ENCODE measurements around the gene FBH1.

- TF ChIP-seq, protein P1, sequence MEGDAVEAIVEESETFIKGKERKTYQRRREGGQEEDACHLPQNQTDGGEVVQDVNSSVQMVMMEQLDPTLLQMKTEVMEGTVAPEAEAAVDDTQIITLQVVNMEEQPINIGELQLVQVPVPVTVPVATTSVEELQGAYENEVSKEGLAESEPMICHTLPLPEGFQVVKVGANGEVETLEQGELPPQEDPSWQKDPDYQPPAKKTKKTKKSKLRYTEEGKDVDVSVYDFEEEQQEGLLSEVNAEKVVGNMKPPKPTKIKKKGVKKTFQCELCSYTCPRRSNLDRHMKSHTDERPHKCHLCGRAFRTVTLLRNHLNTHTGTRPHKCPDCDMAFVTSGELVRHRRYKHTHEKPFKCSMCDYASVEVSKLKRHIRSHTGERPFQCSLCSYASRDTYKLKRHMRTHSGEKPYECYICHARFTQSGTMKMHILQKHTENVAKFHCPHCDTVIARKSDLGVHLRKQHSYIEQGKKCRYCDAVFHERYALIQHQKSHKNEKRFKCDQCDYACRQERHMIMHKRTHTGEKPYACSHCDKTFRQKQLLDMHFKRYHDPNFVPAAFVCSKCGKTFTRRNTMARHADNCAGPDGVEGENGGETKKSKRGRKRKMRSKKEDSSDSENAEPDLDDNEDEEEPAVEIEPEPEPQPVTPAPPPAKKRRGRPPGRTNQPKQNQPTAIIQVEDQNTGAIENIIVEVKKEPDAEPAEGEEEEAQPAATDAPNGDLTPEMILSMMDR (conservative IDR thresholded peaks at IDR 0.05 in 1 of 2, IDR thresholded peaks at IDR 0.05 in 1 of 2; ENCODE audit: extremely low read depth in 1 of 2, insufficient read depth in 1 of 2, low read depth in 1 of 2, low read length in 2 of 2), result no peak
- no peak for TF ChIP-seq EZH2 (IDR thresholded peaks at IDR 0.05; ENCODE audit: borderline replicate concordance, low read length)
Observed at GRCh38 chr10:5841965-5842364, 48.1 kb upstream of the FBH1 start.
